GM19025 (cell line): ENCODE data around the gene RETN.

Experiments
- ATAC-seq: cut with Tn5 transposase; IDR thresholded peaks from one replicate; pipeline ENCODE4 v1.9.1; 2021; ENCODE audit warnings: mild to moderate bottlenecking, low read depth, moderate library complexity; ENCODE audit not compliant: unreplicated experiment

The RETN gene

GRCh38 chr19:7668842-7669241 lies at the start of gene RETN:
TSS of gene RETN (plus strand) at chr19:7669049. CDS start at chr19:7669327, 278 bp downstream.
- no peak for ATAC-seq

GRCh38 chr19:7619671-7620441 lies 49.0 kb upstream of the RETN start:
- ATAC-seq, result no peak

- ATAC-seq, result no peak
Observed at GRCh38 chr19:7620442-7621412, 48.1 kb upstream of the RETN start.

- no peak for ATAC-seq
Observed at GRCh38 chr19:7622933-7623685, 45.7 kb upstream of the RETN start.

GRCh38 chr19:7623725-7624603 lies 44.9 kb upstream of the RETN start:
- ATAC-seq, result no peak

- no peak for ATAC-seq
Observed at GRCh38 chr19:7624810-7625209, 44.0 kb upstream of the RETN start.

GRCh38 chr19:7625763-7626372 lies 43.0 kb upstream of the RETN start:
- ATAC-seq, result no peak

GRCh38 chr19:7627166-7627565 lies 41.7 kb upstream of the RETN start:
- no peak for ATAC-seq

GRCh38 chr19:7628589-7629311 lies 40.1 kb upstream of the RETN start:
- no peak for ATAC-seq

- ATAC-seq, result peak; percentile 97
Observed at GRCh38 chr19:7629347-7630054, 39.3 kb upstream of the RETN start, which contains the start of the genes PET100 and XAB2. TSS of gene PET100 (plus strand) at chr19:7629793. CDS start at chr19:7629834, 41 bp downstream. TSS of gene XAB2 (minus strand) at chr19:7629545. CDS start at chr19:7629527, 18 bp downstream.

- ATAC-seq, result no peak
Observed at GRCh38 chr19:7631577-7631976, 37.3 kb upstream of the RETN start.

GRCh38 chr19:7632340-7633203 lies 36.3 kb upstream of the RETN start:
- no peak for ATAC-seq

GRCh38 chr19:7633698-7634097 lies 35.2 kb upstream of the RETN start, which contains the start of gene PCP2:
TSS of gene PCP2 (minus strand) at chr19:7633719. CDS start at chr19:7633457, 262 bp downstream.
- no peak for ATAC-seq

- no peak for ATAC-seq
Observed at GRCh38 chr19:7635670-7636069, 33.2 kb upstream of the RETN start.

- no peak for ATAC-seq
Observed at GRCh38 chr19:7636317-7636690, 32.5 kb upstream of the RETN start.

GRCh38 chr19:7636691-7637373 lies 32.0 kb upstream of the RETN start, which contains the start of gene STXBP2:
TSS of gene STXBP2 (plus strand) at chr19:7637110. CDS start at chr19:7637150, 40 bp downstream.
- ATAC-seq, result peak; percentile 82
